HG03060 (cell line): ENCODE data around the gene LGALS4.
"Not testable (repeated sequence)": the region's sequence is repeated elsewhere in the genome, so short reads cannot be mapped to it uniquely, and the experiment has no call there.

Experiments used
- ATAC-seq: cut with Tn5 transposase; IDR thresholded peaks from one replicate; pipeline ENCODE4 v1.9.1; 2021; ENCODE audit warnings: low read depth, moderate number of reproducible peaks; ENCODE audit not compliant: unreplicated experiment

Gene LGALS4

DNA sequence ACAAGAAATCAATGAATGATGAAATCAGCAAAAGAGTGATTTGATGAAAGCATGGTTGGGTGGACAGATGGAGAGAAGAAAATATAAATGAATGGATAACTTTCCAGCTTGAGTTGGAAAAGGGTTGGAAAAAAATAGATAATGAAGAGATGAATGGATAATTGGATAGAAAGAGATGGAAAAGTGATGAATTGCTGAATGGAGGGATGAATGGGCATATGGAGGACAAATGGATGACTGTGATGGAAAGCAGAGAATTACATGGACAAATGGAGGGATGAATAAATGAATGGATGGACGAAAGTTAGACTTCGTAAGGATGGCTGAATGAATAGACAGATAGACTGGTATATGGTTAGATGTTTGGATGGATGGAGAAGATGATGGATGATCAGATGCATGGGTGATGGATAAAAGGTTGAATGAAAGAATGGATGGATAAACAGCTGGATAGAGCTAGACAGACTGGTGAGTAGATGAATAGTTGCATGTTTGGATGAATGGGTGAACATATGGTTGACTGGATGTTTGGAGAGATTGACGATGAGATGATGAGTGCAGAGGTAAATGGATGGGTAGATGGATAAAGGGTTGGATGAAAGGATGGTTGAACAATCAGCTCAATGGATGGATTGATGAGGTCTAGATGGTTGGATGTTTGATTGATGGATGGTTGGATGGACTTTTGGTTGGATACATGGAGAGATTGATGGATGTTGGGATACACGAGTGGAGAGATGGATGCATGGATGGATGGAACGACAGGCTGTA, 12.0 kb downstream of the LGALS4 start:
- no peak for ATAC-seq

DNA sequence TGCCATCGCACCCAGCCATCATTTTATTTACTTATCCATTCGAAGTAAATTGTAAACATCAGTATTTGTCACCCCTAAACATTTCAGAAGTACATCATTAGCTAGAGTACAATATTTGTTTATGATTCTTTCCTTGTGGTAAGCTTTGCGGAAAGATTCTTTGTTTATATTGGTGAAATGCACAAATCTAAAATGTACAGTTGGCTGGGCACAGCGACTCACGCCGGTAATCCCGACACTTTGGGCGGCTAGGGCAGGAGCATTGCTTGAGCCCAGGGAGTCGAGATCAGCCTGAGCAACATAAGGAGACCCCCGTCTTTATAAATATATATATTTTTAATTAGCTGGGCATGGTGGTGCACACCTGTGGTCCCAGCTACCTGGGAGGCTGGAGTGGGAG, 13.6 kb downstream of the LGALS4 start:
- no peak for ATAC-seq

DNA sequence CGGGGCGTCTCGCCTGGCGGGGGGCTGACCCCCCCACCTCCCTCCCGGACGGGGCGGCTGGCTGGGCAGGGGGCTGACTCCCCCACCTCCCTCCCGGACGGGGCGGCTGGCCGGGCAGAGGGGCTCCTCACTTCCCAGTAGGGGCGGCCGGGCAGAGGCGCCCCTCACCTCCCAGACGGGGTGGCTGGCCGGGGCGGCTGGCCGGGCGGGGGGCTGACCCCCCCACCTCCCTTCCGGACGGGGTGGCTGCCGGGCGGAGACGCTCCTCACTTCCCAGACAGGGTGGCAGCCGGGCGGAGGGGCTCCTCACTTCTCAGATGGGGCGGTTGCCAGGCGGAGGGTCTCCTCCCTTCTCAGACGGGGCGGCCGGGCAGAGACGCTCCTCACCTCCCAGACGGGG, 15.0 kb downstream of the LGALS4 start:
- ATAC-seq = not testable (repeated sequence)

DNA sequence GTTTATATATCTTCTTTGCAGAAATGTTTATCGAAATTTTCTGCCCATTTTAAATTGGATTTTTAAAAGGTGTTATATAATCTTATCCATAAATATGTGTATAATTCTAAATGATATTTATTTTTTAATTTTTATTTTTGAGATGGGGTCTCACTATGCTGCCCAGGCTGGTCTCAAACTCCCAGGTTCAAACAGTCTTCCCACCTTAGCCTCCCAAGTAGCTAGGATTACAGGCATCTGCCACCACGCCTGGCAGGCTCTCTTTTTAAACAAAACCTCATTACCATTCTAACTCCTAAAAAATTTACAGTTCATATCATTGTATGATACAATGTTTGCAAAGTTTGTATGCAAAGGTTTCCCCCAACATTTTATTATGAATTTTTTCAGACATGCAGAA, 16.6 kb downstream of the LGALS4 start:
- no peak for ATAC-seq

DNA sequence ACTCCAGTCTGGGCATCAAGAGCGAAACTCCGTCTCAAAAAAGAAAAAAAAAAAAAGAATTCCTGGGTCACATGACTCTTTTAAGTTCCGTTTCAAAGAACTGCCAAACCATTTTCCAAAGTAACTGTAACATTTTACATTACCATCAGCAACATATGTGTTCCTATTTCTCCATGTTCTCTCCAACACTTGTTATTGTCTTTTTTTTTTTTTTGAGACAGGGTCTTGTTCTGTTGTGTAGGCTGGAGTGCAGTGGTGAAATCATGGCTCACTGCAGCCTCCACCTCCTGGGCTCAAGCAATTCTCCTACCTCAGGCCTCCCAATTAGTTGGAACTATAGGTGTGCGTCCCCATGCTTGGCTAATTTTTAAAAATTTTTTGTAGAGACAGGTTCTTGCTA, 17.2 kb downstream of the LGALS4 start:
- no peak for ATAC-seq

DNA sequence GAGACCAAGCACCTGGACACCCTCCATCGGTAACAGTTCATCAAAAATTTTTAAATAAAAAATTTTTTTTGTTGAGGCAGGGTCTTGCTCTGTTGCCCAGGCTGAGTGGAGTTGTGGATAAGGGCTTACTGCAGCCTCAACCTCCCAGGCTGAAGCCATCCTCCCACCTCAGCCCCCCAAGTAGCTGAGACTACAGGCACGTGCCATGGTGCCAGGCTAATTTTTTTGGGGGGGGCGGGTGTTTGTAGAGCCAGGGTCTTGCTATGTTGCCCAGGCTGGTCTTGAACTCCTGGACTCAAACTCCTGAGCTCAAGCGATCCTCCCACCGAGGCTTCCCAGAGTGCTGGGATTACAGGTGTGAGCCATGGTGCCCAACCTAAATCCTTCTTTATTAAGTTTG, 19.1 kb downstream of the LGALS4 start:
- no peak for ATAC-seq

DNA sequence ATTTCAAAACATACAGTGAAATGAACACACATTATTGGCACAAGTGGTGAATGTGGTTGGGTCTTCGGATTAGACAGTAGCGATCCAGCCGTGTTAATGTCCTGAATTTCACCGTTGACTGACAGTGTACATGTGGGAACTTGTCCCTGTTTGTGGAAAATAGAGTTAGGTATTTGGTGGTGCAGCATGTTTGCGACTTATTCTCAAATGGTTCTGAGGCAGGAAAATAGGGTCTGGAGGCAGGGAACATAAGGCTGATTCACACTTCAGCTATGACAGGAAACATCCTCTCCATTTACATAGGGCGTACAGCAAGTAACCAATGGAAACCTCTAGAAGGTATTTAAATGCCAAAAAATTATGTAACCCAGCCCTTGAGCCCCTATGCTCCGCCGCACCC, 19.6 kb downstream of the LGALS4 start:
- ATAC-seq = no peak

DNA sequence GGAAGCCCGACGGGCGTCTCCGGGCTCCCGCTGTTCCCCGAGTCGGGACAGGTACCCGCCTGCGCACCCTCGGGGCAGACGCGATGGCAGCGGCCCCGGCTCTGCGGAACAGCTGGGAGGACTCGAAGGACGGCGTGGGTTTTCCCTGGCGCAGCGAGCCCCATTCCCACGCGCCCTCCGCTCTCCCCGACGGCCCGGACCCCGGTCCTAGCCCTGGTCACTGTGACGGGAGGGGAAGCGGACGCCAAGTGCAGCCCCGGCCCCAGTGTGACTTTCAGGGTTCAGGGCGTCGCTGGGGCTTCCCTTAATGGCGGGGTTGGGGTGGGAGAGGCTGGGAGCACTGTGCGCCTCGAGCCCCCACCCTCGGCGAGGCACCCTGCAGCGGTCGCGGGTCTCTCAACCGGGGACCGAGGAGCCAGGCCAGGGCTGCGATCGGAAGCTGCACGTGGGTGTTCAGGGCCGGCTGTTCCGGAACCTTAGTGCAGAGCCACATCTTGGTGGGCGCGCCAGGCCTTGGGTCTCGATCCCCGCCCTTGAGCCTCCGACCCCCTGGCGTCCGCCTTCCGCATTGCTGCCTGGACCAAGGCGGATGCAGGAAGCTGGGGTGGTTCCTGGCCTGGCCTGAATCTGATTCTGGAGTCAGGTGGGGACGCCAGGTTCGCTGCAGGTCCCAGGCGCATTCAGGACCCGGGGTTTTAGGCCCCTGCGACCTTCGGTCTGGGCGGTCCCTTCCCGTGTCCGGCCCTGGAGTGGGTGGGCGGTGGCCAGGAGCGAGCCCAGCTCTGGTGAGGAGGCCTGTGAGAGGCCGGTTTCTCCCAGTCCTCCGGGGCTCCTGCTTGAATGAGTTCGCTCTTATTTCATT, 20.3 kb downstream of the LGALS4 start:
- no peak for ATAC-seq

DNA sequence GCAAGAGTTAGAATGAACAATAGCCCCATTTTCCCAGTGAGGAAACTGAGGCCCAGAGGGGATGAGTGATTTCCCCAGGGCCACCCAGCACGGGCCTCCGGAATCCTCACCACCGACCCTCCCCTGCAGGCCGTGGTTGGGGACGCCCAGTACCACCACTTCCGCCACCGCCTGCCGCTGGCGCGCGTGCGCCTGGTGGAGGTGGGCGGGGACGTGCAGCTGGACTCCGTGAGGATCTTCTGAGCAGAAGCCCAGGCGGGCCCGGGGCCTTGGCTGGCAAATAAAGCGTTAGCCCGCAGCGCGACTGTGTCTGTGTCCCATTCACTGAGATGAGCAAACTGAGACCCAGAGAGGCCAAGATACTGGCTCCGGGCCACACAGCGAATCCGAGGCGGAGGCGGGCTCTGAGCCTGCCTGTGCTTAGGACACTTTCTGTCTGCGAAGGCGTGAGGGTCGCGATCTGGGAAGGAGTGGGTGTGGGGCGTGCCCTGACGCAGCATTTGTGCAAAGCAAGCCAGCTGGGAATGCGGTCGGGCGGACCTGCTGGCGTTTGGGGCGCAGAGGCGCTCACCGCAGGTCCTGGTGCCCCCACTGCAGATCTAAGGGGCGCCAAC, 21.2 kb downstream of the LGALS4 start:
- ATAC-seq = not testable (repeated sequence)

DNA sequence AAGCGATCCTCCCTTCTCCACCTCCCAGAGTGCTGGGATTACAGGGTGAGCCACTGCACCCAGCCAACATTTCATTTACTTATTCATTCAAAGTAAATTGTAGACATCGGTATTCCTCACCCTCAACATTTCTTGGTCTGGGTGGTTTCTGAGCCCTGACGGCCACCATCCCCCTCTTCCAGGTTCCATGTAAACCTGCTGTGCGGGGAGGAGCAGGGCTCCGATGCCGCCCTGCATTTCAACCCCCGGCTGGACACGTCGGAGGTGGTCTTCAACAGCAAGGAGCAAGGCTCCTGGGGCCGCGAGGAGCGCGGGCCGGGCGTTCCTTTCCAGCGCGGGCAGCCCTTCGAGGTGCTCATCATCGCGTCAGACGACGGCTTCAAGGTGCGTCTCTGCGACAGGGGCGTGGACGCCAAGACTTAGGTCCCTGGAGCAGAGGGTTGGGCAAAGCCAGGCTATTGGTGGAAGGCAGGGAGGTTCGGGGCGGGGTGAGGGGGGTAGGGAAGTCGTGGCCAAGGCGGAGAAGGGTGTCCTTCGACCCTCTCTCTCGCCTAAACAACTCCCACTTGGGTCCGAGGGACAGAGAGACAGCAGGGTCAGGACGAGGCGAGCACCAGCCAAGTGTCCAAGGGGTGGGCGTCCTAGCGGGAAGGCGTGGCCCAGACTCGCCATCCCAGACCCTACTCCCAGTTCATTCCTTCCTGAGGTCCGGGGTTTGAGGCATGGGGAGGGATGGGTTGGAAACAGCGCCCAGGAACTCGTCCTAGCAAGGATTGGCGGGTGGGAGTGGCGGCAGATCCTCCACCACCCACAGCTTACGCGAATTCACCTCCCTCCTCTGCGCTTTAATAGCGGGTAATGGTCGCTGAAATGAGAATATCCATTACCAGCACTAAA, 22.0 kb downstream of the LGALS4 start:
- not testable (repeated sequence) for ATAC-seq

DNA sequence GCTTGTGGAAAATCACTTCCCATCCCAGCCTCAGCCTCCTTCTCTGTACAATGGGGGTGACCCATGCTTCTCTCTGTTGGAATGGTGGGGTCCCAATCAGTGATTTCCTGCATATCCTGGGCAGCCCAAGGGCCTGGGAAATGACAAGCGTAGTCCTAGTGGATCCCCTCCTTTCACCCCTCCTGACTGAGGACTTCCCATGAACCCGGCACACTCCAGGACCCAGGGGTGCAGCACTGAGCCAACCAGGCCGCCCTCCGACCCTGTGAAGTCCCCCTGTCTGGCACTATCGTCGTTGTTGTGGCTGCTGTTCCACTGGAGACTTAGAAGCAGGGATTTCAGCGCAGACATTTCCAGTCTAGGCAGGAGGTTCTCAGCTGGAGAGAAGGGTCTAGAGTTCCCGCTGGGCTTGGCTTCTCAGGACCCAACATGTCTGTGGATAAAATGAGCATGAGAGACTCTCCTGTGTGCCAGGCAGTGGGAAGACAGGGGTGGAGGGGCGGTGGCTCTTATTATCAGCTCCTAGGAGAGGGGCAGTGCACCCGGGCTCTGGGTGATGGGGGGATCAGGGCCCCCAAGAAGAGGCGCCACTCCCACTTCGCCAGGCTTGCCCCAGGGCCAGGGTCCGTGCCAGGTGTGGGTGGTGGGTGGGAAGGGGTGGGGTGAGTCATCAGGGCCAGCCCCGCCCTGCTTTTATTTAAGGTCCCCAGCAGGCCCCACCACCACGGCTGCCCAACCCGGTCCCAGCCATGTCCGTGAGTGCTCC, 24.1 kb downstream of the LGALS4 start, which contains the start of gene LGALS7B:
TSS of gene LGALS7B (plus strand) at position 723 of the 766 bp plus-strand sequence. CDS start at position 750, 27 bp downstream.
- ATAC-seq = no peak

DNA sequence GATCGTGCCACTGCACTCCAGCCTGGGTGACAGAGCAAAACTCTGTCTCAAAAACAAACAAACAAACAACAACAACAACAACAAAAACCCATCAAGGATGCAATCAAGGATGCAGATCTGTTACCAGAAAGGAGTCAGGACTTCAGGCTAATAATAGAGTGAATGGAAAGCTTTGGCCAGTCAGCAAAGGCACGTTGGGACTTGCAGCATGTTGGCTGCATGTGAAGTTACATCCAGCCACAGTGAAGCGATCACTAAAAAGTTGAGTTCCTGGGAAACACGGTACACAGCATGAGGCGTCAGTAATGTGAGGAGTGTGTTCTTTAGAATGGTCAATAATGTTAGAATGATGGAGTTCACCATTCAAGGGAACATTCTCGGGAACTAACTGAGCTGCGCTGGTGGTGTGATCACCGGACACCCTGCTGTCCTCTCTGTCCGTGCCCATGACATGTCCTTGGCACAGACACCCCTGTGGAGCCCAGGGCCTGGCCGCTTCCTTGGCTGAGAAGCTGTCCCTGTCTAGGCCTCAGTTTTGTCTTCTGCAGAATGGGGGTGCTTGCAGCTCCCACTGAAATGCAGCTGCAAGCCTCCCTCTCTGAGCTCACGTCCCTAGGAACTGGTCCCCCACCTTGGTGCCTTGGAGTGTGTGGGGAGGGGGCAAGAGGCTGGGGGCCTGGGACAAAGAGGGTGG, 26.0 kb downstream of the LGALS4 start:
- no peak for ATAC-seq

DNA sequence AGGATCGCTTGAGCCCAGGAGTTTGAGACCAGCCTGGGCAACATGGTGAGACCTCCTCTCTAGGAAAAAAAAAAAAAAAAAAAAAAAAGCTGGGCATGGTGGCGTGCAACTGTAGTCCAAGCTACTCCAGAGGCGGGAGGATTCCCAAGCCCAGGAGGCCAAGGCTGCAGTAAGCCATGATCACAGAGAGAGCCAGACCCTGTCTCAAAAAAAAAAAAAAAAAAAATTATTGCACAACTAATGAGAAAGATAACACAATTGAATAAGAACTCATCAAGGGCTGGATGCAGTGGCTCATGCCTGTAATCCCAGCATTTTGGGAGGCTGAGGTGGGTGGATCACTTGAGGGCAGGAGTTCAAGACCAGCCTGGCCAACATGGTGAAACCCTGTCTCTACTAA, 26.7 kb downstream of the LGALS4 start:
- not testable (repeated sequence) for ATAC-seq

DNA sequence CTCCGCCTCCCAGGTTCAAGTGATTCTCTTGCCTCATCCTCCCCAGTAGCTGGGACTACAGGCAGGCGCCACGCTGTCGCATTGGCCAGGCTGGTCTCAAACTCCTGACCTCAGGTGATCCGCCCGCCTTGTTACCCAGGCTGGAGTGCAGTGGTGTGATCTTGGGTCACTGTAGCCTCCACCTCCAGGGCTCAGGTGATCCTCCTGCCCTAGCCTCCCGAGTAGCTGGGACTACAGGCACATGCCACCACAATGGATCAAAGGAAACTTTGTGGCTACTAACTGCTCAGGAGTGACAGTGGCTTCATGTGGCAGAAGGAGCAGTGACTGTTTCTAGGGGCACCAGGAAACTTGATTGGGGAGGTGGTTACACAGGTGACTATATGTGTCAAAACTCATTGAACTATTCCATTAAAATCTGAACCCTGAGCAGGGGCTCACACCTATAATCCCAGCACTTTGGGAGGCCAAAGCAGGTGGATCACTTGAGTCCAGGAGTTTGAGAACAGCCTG, 27.5 kb downstream of the LGALS4 start:
- ATAC-seq = no peak

DNA sequence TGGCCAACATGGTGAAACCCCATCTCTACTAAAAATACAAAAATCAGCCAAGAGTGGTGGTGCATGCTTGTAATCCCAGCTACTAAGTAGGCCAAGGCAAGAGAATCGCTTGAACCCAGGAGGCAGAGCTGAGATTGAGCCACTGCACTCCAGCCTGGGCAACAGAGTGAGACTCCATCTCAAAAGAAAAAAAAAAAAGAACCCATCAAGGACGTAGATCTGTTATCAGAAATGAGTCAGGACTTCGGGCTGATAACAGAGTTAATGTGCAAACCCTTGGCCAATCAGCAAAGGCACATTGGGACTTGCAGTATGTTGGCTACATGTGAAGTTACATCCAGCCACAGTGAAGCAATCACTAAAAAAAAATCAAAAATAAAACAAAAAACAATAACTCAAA, 28.5 kb downstream of the LGALS4 start:
- ATAC-seq = no peak

DNA sequence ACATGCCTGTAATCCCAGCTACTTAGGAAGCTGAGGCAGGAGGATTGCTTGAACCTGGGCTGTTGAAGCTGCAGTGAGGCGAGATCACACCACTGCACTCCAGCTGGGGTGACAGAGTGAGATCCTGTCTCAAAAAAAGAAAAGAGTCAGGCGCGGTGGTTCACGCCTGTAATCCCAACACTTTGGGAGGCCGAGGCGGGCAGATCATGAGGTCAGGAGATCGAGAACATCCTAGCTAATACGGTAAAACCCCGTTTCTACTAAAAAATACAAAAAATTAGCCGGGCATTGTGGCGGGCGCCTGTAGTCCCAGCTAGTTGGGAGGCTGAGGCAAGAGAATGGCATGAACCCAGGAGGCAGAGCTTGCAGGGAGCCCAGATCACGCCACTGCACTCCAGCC, 30.5 kb downstream of the LGALS4 start:
- not testable (repeated sequence) for ATAC-seq

DNA sequence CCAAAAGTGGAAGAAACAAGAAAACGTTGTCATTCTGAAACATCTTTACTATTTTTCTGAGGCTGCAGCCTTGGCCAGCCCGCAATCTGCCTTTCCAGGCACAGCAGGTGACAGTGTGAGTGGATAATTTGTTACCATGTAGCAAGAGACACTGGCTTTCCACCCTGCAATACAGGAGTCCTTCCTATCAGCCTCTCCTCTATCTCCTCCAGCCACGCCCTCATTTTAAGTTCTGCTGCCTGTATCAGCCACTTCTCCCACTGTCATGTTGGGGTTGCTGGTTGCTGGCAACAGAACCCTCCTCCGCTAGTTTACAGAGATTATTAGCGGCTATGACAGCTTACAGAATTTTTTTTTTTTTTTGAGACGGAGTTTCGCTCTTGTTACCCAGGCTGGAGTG, 31.7 kb downstream of the LGALS4 start:
- ATAC-seq = no peak

DNA sequence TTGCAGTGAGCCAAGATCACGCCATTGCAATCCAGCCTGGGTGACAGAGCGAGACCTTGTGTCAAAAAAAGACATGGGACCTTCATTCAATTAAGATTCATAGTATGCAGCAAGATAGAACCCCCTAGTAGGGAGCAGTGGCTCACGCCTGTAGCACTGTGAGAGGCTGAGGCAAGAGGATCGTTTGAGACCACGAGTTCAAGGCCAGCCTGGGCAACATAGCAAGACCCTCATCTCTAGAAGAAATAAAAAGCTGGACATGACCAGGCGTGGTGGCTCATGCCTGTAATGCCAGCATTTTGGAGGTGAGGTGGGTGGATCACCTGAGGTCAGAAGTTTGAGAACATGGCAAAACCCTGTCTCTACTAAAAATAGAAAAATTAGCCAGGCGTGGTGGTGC, 32.3 kb downstream of the LGALS4 start:
- no peak for ATAC-seq

DNA sequence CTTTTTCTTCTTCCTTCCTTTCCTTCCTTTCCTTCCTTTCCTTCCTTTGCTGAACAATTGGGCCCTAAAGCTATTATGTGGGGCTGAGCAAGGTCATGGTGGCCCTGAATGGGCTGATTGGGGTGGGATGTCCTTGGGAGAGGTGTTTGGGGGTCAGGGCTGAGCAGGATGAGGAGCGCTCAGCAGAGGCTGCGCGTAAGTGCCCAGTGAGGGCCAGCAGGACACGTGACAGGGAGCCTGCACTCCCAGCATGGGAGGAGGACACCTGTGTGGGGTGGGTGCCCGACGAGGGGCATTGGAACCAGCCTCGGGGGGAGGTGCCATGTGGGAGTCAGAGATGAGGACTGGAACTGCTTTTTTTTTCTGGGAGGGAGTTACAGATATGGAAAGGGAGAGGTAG, 34.0 kb downstream of the LGALS4 start:
- ATAC-seq = no peak
